AG10803 (cell line): ENCODE measurements around the gene EFNA3.
"Not testable (repeated sequence)": the region's sequence is repeated elsewhere in the genome, so short reads cannot be mapped to it uniquely, and the experiment has no call there.

Source experiments
- DNase-seq: peaks from one replicate; pipeline ENCODE4 v3.0.0; 2010; ENCODE audit warnings: low read depth
- H3K4me3 ChIP-seq: 2 replicates; pipeline ENCODE4 v1.5.1; 2011; ENCODE audit warnings: mild to moderate bottlenecking, low read length, control low read depth
- TF ChIP-seq, protein P1 (sequence below): conservative IDR thresholded peaks from 2 replicates; pipeline ENCODE4 v1.5.1; 2011; ENCODE audit warnings: mild to moderate bottlenecking, low read length, control low read depth, inconsistent platforms

EFNA3 gene

GRCh38 chr1:155116113-155116764 is 37.6 kb downstream of the EFNA3 start:
- no peak for DNase-seq
- TF ChIP-seq, protein P1, sequence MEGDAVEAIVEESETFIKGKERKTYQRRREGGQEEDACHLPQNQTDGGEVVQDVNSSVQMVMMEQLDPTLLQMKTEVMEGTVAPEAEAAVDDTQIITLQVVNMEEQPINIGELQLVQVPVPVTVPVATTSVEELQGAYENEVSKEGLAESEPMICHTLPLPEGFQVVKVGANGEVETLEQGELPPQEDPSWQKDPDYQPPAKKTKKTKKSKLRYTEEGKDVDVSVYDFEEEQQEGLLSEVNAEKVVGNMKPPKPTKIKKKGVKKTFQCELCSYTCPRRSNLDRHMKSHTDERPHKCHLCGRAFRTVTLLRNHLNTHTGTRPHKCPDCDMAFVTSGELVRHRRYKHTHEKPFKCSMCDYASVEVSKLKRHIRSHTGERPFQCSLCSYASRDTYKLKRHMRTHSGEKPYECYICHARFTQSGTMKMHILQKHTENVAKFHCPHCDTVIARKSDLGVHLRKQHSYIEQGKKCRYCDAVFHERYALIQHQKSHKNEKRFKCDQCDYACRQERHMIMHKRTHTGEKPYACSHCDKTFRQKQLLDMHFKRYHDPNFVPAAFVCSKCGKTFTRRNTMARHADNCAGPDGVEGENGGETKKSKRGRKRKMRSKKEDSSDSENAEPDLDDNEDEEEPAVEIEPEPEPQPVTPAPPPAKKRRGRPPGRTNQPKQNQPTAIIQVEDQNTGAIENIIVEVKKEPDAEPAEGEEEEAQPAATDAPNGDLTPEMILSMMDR: no peak
- H3K4me3 ChIP-seq: no peak overlapping the region

DNA sequence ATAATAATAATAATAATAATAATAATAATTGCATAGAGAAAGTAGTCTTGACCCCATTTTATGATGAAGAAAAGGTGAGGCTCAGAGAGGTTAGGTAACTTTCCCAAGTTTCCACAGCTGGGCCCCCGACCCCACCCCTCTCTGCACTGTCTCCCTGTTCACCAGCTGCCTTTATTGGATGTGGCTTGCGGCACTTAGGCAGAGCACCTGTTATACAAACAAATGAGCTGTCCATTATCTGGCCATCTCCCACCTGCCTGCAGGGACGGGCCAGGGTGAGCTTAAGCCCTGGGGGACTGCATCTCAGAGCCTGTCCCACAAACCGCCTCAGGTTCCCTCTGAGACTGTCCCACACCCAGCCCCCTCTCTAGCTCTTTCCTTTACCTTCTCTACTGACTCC is 39.0 kb downstream of the EFNA3 start:
- TF ChIP-seq, protein P1: no peak
- no peak for DNase-seq
- H3K4me3 ChIP-seq: no peak overlapping the region

DNA sequence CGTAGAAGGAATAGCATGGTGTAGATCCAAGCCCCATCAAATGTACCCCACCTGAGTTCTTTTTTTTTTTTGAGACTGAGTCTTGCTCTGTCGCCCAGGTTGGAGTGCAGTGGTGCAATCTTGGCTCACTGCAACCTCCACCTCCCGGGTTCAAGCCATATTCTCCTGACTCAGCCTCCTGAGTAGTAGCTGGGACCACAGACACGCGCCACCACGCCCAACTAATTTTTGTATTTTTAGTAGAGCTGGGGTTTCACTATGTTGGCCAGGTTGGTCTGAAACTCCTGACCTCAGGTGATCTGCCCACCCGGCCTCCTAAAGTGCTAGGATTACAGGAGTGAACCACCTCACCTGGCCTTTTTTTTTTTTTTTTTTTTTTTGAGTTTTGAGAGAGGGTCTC is 39.5 kb downstream of the EFNA3 start:
- not testable (repeated sequence) for DNase-seq, H3K4me3 ChIP-seq

DNA sequence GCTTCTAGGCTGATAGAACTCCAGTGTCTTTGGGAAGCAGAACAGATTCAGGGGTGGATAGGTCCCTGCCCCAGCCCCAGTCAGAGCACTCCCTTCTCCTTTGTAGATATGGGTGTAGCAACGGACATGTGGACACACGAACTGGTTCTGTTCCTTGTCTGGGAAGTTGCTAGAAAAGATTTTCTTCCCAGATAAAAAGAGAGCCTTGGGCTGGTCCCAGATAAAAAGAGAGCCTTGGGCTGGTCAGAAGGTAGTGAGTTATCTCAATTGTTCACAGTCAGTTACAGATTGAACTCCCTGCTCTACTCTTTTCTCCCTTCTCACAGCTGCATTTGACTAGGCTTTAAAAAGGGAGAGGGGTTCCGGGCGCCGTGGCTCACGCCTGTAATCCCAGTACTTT is 41.6 kb downstream of the EFNA3 start:
- no peak for DNase-seq
- H3K4me3 ChIP-seq: no peak overlapping the region
- TF ChIP-seq, protein P1: no peak

DNA sequence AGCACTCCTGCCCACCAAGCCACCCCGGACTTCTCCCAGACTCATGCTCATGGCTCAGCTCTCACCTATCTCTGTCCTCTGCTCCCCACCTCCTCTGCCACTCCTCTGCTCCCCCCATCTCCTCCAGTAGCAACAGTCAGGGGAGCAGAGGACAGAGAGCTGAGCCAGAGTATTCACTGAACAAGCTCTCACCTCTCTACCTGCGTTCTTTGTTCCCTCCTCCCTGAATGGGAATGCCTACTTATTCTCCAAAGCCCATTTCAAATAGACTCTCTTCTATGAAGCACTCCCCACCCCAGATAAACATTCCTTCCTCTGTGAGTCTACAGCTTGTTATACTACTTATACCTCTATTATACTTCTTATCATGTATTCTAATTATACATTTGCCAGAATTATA is 42.6 kb downstream of the EFNA3 start:
- H3K4me3 ChIP-seq: no peak overlapping the region
- TF ChIP-seq, protein P1: no peak
- no peak for DNase-seq

DNA sequence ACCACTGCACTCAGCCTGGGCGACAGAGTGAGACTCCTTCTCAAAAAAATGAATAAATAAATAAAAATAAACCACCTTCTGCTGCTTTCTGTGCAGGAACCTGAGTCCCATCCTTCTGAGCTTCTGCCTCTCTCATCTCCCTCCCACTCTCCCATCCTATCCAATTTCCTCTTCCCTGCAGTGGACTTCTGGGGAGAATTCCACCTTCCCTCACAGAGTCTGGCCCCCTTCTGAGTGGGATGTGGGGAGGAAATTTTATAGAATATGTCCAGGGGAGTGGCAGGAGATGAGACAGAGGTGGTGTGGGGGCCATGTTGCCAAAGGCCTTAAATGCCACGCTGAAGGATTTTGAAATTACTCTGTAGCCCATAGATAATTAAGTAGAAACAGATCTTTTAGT is 43.7 kb downstream of the EFNA3 start:
- H3K4me3 ChIP-seq: no peak overlapping the region
- TF ChIP-seq, protein P1: no peak
- no peak for DNase-seq

- DNase-seq: no peak
- H3K4me3 ChIP-seq: no peak overlapping the region
- TF ChIP-seq, protein P1: no peak
Observed at GRCh38 chr1:155123801-155124200, 45.2 kb downstream of the EFNA3 start.
